ENCODE measurements around the gene CIDEC.
A peak's percentile ranks its signal among the peaks of the same experiment; 100 is the strongest.
"Not testable (repeated sequence)": the region's sequence is repeated elsewhere in the genome, so short reads cannot be mapped to it uniquely, and the experiment has no call there.

The CIDEC gene

GRCh38 chr3:9875448-9875847 lies 4.6 kb downstream of the CIDEC start:
- no peak for DNase-seq

GRCh38 chr3:9872067-9872466 lies 8.0 kb downstream of the CIDEC start:
- DNase-seq, result not testable (repeated sequence)

- DNase-seq, result no peak
Observed at GRCh38 chr3:9870978-9871377, 9.1 kb downstream of the CIDEC start.

GRCh38 chr3:9869955-9870354 lies 10.1 kb downstream of the CIDEC start:
- no peak for DNase-seq

- DNase-seq, result no peak
Observed at GRCh38 chr3:9867106-9867505, 12.9 kb downstream of the CIDEC start.

GRCh38 chr3:9866639-9867038 lies 13.4 kb downstream of the CIDEC start:
- DNase-seq, result no peak

- not testable (repeated sequence) for DNase-seq
Observed at GRCh38 chr3:9865125-9865637, 14.9 kb downstream of the CIDEC start.

GRCh38 chr3:9864200-9864927 lies 15.7 kb downstream of the CIDEC start:
- peak; percentile 58 to 61 for DNase-seq

- DNase-seq, result no peak
Observed at GRCh38 chr3:9863058-9863772, 16.8 kb downstream of the CIDEC start.

- DNase-seq, result no peak
Observed at GRCh38 chr3:9862391-9863057, 17.5 kb downstream of the CIDEC start.

GRCh38 chr3:9861626-9862130 lies 18.4 kb downstream of the CIDEC start:
- DNase-seq, result no peak

- no peak for DNase-seq
Observed at GRCh38 chr3:9861201-9861600, 18.9 kb downstream of the CIDEC start.

- DNase-seq, result no peak
Observed at GRCh38 chr3:9859530-9860025, 20.5 kb downstream of the CIDEC start.

- DNase-seq, result no peak
Observed at GRCh38 chr3:9855594-9855993, 24.5 kb downstream of the CIDEC start.

- DNase-seq, result not testable (repeated sequence)
Observed at GRCh38 chr3:9854291-9854940, 25.6 kb downstream of the CIDEC start.

GRCh38 chr3:9852528-9852927 lies 27.5 kb downstream of the CIDEC start:
- DNase-seq, result no peak

- DNase-seq, result not testable (repeated sequence)
Observed at GRCh38 chr3:9851926-9852325, 28.1 kb downstream of the CIDEC start.

GRCh38 chr3:9851383-9851782 lies 28.7 kb downstream of the CIDEC start:
- not testable (repeated sequence) for DNase-seq

GRCh38 chr3:9848860-9849259 lies 31.2 kb downstream of the CIDEC start:
- DNase-seq, result peak in 1 of 2 donors; percentile 49

- not testable (repeated sequence) for DNase-seq
Observed at GRCh38 chr3:9847870-9848269, 32.2 kb downstream of the CIDEC start.

- DNase-seq, result no peak
Observed at GRCh38 chr3:9846931-9847488, 33.0 kb downstream of the CIDEC start.

- DNase-seq, result no peak
Observed at GRCh38 chr3:9846231-9846630, 33.8 kb downstream of the CIDEC start.
